Skeletal muscle tissue (tissue), 4 donors: ENCODE results near the gene SLC18B1. TPM values are rescaled to one million over a fixed set of nuclear protein-coding genes. Genes with fewer than 3 reads are reported as not detected.

Experiments used
- H3K27ac ChIP-seq: one replicate; pipeline ENCODE4 v1.7.0; 2013; ENCODE audit warnings: mild to moderate bottlenecking, low read depth, low read length, inconsistent platforms
- H3K27me3 ChIP-seq, 3 donors: one replicate each; pipeline ENCODE4 v1.7.0; 2013; ENCODE audit warnings: low read length in 3 of 3; ENCODE audit not compliant: control insufficient read depth in 3 of 3, insufficient read depth in 3 of 3
- H3K36me3 ChIP-seq, 3 donors: one replicate each; pipeline ENCODE4 v1.7.0; 2013; ENCODE audit warnings: low read length in 3 of 3; ENCODE audit not compliant: control insufficient read depth in 3 of 3, insufficient read depth in 3 of 3
- H3K4me1 ChIP-seq, 3 donors: one replicate each; pipeline ENCODE4 v1.7.0; 2013; ENCODE audit warnings: low read length in 3 of 3, mild to moderate bottlenecking in 3 of 3; ENCODE audit not compliant: control insufficient read depth in 3 of 3, insufficient read depth in 3 of 3
- H3K4me3 ChIP-seq, 3 donors: one replicate each; pipeline ENCODE4 v1.7.0; 2013; ENCODE audit warnings: low read length in 3 of 3
- H3K9ac ChIP-seq, 3 donors: one replicate each; pipeline ENCODE4 v1.7.0; 2013; ENCODE audit warnings: low read length in 3 of 3, mild to moderate bottlenecking in 3 of 3, moderate library complexity in 2 of 3, low read depth in 1 of 3
- H3K9me3 ChIP-seq, 3 donors: one replicate each; pipeline ENCODE4 v1.7.0; 2013; ENCODE audit warnings: low read length in 3 of 3; ENCODE audit not compliant: control insufficient read depth in 3 of 3
- total RNA-seq: library from RNA; depleted of rRNA; stranded (reverse); fragments of >200 nt; gene quantifications from one replicate; pipeline ENCODE4 v1.2.3, GENCODE V29; 2014
- donor health status: Osteomylitis.

SLC18B1 gene
- total RNA-seq: 12.0 TPM

DNA sequence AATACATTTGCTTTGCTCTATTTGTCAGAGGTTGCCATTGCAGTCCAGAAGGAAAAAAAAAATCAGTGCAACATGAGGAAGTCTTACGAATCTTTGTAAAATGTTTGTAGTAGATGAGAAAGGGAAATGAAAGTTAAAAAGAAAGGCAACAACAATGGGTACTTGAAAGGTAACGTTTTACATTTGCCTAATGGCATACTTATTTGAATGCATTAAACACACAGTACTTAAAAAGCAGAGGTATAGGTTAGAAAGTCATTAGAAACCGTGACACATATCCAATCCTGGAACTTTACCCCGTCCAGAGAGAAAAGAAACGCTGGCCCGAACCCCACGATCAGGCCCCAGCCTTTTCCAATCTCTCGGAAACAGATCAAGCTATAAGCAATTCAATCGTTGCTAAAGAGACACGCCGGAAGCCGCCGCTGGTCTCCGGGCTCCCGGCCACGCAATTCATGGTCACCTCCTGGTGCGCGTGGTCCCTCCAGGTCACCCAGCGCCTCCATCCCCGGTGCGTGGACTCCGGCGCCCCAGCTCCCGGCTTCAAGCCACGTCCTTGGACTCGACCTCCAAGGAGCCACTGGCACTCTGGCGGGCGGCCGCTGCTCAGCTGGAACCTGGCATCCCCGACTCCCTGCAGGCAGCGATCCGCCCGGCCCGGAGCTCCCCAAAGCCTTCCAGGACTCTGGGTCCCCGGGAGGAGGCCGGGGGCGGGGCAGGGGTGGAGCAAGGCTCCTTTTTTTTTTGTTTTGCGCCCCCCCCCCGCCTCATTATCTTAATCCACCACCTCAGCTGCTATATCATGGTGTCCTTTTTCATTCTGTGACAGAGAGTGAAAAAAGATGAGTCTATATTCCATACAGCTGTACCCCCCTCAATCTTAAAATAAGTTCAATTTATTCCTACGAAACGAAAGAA, at the start of gene SLC18B1:
Gene SLC18B1 (minus strand): TSS at position 687 of the 918 bp plus-strand sequence. CDS start 181 bp downstream, at position 506.
- Histone ChIP-seq H3K36me3 (peaks cover 0 to 9% (median 7%) of the 10 kb centered on the region in 3 donors), H3K4me1 (peaks cover 0 to 5% (median 4%) of the 10 kb centered on the region in 3 donors), H3K27me3 (no peaks in the 10 kb centered on the region), H3K4me3 (peak within 1 kb of the TSS; percentile 80 to 83 (median 81)), H3K9ac (peak within 1 kb of the TSS; percentile 69 to 76 (median 75)), H3K9me3 (peaks cover 0 to 3% (median 3%) of the 10 kb centered on the region in 3 donors), H3K27ac (peak within 1 kb of the TSS; percentile 66)

DNA sequence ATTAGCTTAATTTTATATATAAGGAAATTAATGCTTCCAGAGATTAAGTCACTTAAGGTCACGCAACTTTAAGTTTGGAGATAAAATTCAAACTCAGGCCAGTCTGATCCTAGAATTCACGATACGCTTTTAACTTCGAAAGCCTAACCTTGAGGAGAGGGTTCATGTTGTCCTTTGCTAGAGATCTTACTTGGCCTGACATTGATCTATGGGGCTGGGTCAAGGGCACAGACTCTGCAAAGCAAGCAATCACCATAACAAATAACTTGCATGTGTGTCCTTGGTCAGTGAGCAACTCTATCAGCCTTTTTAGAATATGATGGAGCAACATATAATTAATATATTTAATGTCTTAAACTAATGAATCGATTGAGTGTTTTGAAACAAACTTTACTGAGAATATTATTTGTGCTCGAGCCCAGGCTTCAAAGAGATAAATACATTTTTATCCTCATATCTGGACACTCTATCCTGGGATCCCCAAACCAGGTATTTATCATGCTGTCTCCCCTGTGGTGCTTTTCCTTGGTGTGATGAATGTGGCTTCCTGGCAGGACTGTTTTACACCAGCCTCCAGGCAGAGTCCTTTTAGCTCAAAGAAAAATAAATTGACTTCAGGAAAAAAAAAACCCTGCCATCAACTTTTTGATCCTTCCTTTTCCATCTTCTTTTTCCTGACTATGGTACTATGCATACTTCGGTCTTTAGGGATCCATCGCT, 45.0 kb upstream of the SLC18B1 start:
- Histone ChIP-seq H3K36me3 (no peaks in the 10 kb centered on the region), H3K9ac (no peak overlapping the region), H3K27ac (no peak overlapping the region), H3K4me1 (no peaks in the 10 kb centered on the region), H3K9me3 (no peaks in the 10 kb centered on the region), H3K27me3 (no peaks in the 10 kb centered on the region), H3K4me3 (no peak overlapping the region)

- Histone ChIP-seq H3K9ac (no peak overlapping the region), H3K9me3 (no peaks in the 10 kb centered on the region), H3K4me1 (no peaks in the 10 kb centered on the region), H3K27me3 (no peaks in the 10 kb centered on the region), H3K4me3 (no peak overlapping the region), H3K36me3 (no peaks in the 10 kb centered on the region), H3K27ac (no peak overlapping the region)
Observed at GRCh38 chr6:132841966-132842365, 43.5 kb upstream of the SLC18B1 start.

DNA sequence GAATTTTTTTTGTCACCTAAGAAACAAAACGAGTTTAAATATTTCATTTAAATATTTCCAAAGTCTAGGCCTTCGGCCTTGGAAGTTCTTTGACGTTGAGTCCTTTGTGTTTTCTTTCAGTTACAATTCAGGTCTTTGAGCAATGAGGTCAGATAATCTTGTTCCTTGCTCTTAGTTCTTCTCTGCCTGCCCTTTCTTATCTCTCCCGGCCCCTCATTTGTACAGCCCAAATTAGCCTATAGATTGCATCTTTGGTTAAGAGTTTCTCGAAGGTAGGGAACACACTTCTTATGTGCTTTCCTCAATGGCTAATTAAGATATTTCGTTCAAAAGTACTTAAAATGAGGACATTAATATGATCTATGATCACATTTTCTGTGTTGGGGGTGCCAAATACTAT, 34.5 kb upstream of the SLC18B1 start:
- Histone ChIP-seq H3K4me3 (no peak overlapping the region), H3K9ac (no peak overlapping the region), H3K36me3 (no peaks in the 10 kb centered on the region), H3K27ac (no peak overlapping the region), H3K9me3 (no peaks in the 10 kb centered on the region), H3K27me3 (no peaks in the 10 kb centered on the region), H3K4me1 (no peaks in the 10 kb centered on the region)

DNA sequence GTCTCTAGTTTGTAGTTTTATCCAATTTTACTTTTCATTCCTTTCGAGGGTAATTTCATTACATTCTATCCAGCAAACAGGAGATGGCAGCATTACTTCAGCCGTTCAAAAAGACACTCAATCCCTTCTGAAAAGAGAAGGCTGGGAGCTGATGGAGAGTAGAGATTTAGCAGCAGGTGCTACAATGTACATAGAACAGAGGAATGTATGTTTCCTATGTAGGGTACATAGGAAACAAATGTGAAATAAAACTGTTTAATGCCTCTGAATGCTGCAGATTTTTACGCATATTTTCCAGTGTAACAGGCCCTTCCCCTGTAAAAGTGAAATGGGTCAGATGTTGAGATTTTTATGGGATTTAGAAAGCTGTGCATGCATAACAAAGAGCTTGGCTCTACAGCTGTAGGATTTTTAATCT, 31.9 kb upstream of the SLC18B1 start:
- no peaks in the 10 kb centered on the region for H3K4me1 ChIP-seq
- H3K27ac ChIP-seq: no peak overlapping the region
- H3K9ac ChIP-seq: no peak overlapping the region
- H3K27me3 ChIP-seq: no peaks in the 10 kb centered on the region
- H3K4me3 ChIP-seq: no peak overlapping the region
- no peaks in the 10 kb centered on the region for H3K36me3 ChIP-seq
- H3K9me3 ChIP-seq: no peaks in the 10 kb centered on the region

DNA sequence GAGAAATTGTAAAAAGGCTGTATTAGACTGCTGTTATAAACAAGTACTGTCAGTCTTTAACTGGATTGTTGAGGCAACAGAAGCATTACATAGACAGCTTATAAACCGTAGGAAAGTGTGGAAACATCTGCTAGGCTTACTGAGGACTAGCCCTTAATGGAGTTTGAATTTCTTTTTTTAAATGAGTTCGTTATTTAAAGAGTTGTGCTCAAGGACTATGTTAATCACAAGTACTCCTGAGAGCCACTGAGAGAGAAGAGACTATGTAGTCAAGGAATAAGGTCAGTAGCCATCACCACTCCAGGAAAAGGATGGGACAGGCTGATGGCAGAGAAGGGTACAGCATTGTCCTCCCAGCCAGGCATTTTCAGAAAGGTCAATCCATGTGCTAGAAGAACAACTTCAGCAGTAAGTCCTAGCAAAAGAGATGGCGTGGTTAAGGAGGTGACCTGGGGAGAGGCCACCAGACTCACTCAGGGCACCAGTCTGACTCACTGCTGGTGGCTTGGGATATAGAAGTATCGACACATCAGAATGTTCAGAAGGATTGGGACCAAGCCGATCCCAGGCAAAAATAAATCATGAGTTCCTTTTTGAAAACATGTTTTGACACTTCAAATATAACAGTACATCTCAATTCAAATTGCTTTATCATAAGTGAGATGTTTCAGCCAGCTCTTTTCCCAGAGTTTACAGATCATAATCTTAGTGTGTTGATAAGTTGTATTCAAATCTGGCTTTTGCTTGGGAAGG, 22.4 kb upstream of the SLC18B1 start:
- Histone ChIP-seq H3K9ac (no peak overlapping the region), H3K4me3 (no peak overlapping the region), H3K27ac (no peak overlapping the region), H3K36me3 (peaks cover 2 to 31% (median 4%) of the 10 kb centered on the region in 3 donors), H3K27me3 (no peaks in the 10 kb centered on the region), H3K4me1 (peaks cover 10 to 27% (median 14%) of the 10 kb centered on the region in 3 donors), H3K9me3 (no peaks in the 10 kb centered on the region)

DNA sequence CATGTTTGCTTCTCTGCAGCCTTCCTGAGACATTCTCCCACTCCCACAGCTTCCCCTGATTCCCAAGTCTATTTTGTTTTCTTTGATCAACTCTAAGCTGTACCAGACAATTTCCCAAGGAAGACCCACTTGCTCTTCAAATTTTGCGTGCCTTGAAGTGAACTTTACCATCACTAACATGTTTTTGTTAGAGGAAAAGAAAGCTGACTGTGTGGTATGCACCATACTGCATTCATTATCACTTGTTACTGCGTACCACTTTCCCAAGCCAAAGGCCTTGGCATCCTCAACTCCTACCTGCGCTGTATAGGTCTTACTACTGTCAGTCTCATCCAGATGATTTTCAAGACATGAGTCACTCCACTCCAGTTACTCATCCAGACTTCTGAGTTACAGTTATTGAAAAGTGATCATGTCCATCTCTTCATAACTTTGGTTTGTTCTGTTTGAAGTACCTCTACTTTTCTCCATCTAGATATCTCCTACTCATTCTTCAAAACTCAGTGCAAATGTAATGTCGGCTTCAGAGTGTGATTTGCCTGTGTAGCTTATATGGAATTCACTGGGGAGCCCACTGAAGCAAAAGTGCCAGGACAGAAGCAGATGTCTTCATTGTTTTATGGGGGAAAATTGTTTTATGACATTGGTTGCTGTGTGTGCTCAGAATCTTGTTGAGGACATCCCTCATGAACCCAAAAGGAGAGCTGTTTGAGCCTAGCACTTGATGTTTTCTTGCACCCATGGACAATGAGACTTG, 21.1 kb upstream of the SLC18B1 start:
- H3K27ac ChIP-seq: peak overlapping the region; percentile 10
- no peak overlapping the region for H3K9ac ChIP-seq
- peaks cover 17 to 38% (median 21%) of the 10 kb centered on the region in 3 donors for H3K4me1 ChIP-seq
- H3K9me3 ChIP-seq: no peaks in the 10 kb centered on the region
- H3K27me3 ChIP-seq: no peaks in the 10 kb centered on the region
- H3K4me3 ChIP-seq: no peak overlapping the region
- peaks cover 2 to 31% (median 4%) of the 10 kb centered on the region in 3 donors for H3K36me3 ChIP-seq

DNA sequence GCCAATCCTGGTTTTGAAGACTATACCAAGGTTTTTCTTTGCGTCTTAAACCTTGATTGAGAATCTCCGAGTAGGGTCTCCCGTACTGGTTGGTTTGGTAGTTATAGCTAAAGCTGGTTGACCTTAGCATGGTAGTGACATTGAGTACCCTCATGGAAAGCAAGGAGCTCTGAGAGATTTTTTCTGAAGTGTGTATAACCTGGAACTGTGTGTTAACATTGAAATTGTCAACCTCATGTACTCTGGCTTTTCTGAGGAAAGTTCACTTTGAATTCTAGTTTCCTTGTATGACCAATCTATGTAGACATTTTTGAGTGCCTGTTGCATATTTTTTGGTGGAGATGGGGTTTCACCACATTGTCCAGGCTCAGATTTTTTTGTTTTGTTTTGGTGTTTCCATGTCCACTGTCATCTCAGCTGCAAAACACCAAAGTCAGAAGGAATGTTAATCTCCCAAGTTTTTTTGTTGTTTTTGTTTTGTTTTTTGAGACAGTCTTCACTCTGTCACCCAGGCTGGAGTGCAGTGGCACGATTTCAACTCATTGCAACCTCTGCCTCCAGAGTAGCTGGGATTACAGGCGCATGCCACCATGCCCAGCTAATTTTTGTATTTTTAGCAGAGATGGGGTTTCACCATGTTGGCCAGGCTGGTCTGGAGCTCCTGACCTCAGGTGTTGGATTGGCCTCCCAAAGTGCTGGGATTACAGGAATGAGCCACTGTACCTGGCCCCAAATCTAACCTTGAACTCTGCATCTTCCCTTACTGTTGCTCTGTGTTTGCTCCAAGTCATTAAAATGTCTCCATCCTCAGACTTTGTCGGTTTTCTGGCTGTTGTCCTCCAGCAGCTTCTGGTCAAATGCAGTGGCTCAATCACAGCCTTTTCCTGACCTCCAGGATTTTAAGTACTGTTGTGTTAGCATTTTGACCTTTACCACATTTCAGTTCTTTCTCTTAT, 20.2 kb upstream of the SLC18B1 start:
- Histone ChIP-seq H3K9me3 (no peaks in the 10 kb centered on the region), H3K9ac (no peak overlapping the region), H3K4me3 (no peak overlapping the region), H3K36me3 (peaks cover 2 to 31% (median 4%) of the 10 kb centered on the region in 3 donors), H3K27ac (peak overlapping the region; percentile 10), H3K27me3 (no peaks in the 10 kb centered on the region), H3K4me1 (peaks cover 17 to 38% (median 21%) of the 10 kb centered on the region in 3 donors)
